CD1c-positive myeloid dendritic cell (primary cell): Measurements from ENCODE around the gene C6orf141.

ENCODE experiments used
- DNase-seq: peaks from one replicate; pipeline ENCODE4 v3.0.0-alpha.2; 2016; ENCODE audit errors: extremely low spot score

C6orf141 gene

GRCh38 chr6:49539102-49539501 lies 11.4 kb upstream of the C6orf141 start:
- no peak for DNase-seq

GRCh38 chr6:49540614-49541013 lies 9.9 kb upstream of the C6orf141 start:
- DNase-seq, result no peak

- DNase-seq, result no peak
These were observed 9.2 kb upstream of the C6orf141 start for GRCh38 chr6:49541210-49541724.

GRCh38 chr6:49541936-49542335 lies 8.5 kb upstream of the C6orf141 start:
- DNase-seq, result no peak

- no peak for DNase-seq
These were observed 7.2 kb upstream of the C6orf141 start for GRCh38 chr6:49543087-49543858.

GRCh38 chr6:49546331-49546730 lies 4.1 kb upstream of the C6orf141 start:
- DNase-seq, result no peak

GRCh38 chr6:49548613-49549304 lies 1.7 kb upstream of the C6orf141 start:
- DNase-seq, result no peak

- no peak for DNase-seq
These were observed 577 bp upstream of the C6orf141 start for GRCh38 chr6:49549691-49550491.

- no peak for DNase-seq
These were observed 804 bp downstream of the C6orf141 start for GRCh38 chr6:49551078-49551865.

- peak; percentile 10 for DNase-seq
These were observed 1.3 kb downstream of the C6orf141 start for GRCh38 chr6:49551866-49552129.

GRCh38 chr6:49552596-49552995 lies 2.1 kb downstream of the C6orf141 start:
- DNase-seq, result no peak

- DNase-seq, result no peak
These were observed 2.9 kb downstream of the C6orf141 start for GRCh38 chr6:49553384-49553783.

GRCh38 chr6:49555951-49556350 lies 5.5 kb downstream of the C6orf141 start:
- no peak for DNase-seq

GRCh38 chr6:49556429-49556837 lies 6.0 kb downstream of the C6orf141 start:
- DNase-seq, result no peak

- no peak for DNase-seq
These were observed 6.7 kb downstream of the C6orf141 start for GRCh38 chr6:49557177-49557576.

GRCh38 chr6:49558238-49558637 lies 7.8 kb downstream of the C6orf141 start:
- DNase-seq, result no peak

GRCh38 chr6:49563006-49563886 lies 12.8 kb downstream of the C6orf141 start:
- DNase-seq, result no peak

GRCh38 chr6:49564552-49564951 lies 14.1 kb downstream of the C6orf141 start:
- DNase-seq, result no peak

GRCh38 chr6:49565261-49565660 lies 14.8 kb downstream of the C6orf141 start:
- no peak for DNase-seq

- DNase-seq, result no peak
These were observed 15.4 kb downstream of the C6orf141 start for GRCh38 chr6:49565855-49566254.
